Stimulated activated CD8-positive, alpha-beta memory T cell treated with anti-CD3 and anti-CD28 coated beads, Interleukin-12 subunit alpha, Interleukin-12 subunit beta, amount 100 ng/mL, for 1 hour (primary cell): ENCODE results near the gene ARHGAP15.

Source experiments
- DNase-seq: peaks from one replicate; pipeline ENCODE4 v3.0.0-alpha.2; 2020; ENCODE audit warnings: low read depth

ARHGAP15 gene

DNA sequence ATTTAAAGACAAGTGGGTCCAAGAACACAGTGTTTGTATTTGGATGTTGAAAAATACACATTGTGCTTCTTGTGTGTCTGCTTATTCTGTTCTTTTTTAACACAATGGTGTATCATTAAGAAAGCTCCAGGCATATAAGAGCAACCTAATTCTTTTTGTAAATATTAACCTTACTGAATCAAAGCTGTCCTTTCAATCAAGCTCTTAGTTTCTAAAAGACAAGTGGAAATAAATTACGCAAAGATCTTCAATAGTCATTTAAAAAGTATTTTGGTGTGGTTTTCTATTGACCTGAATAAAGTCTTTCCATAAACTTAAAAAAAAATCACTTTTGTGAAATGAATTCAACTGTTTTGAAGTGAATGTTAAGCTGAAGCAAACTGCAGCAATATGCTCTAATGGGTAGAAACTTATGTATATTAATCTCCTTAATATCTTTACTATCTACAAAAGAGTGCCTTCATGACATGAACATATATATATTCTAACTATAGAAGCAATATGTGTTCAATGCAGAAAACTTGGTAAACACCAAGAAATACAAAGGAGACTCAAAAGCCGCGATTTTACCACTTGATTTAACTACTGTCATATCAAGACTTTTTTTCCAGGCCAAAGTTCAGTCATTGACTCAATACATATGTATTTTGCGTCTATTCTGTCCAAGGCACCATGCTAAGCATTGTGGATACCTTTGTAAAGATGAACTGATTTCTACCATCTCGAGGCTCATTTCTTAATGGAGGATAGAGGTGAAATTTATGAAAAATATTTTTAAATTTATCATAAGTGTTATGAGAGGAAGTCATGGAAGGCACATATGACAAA lies 97.7 kb downstream of the ARHGAP15 start:
- no peak for DNase-seq

GRCh38 chr2:143229411-143229810 lies 100.2 kb downstream of the ARHGAP15 start:
- no peak for DNase-seq

GRCh38 chr2:143229952-143230351 lies 100.7 kb downstream of the ARHGAP15 start:
- no peak for DNase-seq

DNA sequence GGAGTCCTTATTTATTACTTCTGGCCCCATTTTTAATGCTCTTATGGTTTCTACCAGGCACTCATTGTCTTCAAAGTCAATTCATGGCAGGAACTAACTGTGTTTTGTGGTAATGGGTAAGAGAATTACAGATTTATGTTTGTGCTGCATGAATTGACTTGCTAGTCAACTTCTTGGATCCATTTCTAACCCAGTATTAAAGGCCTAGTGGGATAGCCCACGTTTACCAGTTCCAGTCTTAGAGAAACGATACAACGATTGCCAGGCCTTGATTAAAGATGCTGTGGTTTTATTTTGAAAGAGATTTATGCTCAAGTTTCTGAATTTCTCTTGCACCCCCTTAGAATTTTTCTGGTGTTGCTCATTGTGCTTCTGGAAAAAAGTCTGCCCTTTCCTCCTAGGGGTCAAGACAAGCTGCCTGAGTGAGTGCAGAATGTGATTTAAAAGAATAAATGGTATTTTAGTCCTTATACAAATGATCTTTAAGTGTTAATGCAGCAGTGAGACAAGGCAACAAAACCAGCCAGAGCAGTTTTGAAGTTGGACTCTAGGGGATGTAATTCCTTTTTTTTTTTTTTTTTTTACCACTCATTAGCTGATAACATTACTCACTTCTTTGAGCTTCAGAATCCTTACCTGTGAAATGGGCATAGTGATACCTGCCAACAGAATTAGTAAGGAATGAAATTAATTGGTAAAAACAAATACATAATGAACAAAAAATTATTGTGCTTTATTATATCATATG lies 101.5 kb downstream of the ARHGAP15 start:
- no peak for DNase-seq

DNA sequence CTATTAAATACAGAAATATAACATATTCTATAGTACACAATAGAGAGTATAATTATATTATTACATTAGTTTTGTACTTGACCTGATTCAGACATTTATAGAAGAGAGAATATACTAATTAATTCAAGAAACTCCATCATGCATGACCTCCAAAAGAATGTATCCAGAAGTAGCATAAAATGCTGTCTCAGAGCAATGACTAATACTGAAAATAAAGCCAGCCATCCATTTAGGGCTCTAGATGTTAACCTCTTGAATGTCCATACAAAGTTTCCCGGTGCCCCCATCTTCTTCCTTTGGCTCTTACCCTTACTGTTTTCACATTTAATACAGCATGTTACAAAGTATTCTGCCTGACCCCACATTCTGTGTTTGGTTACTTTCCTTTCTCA lies 102.0 kb downstream of the ARHGAP15 start:
- no peak for DNase-seq

- DNase-seq, result no peak
These were observed 108.0 kb downstream of the ARHGAP15 start for GRCh38 chr2:143237146-143237777.

DNA sequence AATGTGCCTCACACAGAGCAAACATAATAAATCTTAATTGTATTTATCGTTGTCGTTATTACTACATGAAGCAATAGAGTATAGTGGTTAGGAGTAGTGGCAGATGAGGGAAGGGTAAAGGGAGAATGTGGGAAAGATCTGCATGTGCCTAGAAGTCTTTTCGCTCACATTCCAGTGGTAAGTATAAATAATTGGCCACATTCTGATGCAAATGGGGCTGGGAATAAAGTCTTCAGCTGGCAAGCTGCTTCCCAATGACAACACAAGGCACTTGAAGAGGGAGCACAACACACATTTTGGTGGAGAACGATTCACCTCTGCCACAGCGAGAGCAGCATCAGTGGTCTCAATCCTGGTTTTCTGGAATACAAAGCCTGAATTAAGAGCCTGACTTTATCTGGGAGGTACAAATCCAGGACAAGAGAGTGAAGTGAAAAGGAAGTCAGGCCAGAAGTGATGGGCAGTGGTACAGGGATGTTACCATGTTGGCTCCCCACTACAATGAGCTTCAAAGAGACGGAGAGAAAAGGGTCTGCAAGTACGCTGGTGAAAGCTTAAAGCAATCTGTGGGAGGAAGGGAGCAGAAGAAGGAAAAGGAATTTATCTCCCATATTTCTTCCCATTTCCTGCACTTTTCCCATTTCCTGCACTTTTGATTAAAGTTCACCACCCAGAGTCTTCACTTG lies 112.3 kb downstream of the ARHGAP15 start:
- DNase-seq, result no peak

DNA sequence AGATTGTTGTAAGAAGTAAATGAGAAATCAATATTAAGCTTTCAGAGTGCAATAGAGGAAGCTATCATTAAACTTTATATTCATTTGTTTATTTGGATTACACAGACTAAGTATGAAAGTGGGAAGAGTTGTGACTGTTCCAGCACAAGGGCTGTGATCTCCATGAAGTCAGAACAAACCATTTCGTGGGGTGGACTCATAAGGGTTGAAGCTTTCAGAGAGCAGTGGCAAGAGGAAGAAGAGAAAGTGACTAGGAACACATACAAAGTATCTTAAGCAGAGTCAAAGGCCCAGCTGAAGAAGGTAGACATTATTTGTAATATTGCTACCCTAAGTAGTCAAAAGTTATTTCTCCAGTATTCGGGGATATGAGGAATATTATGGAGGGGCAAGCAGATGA lies 117.0 kb downstream of the ARHGAP15 start:
- DNase-seq, result no peak

- peak; percentile 15 for DNase-seq
These were observed 117.9 kb downstream of the ARHGAP15 start for GRCh38 chr2:143246815-143247744.

GRCh38 chr2:143248631-143249030 lies 119.4 kb downstream of the ARHGAP15 start:
- no peak for DNase-seq

GRCh38 chr2:143251681-143252080 lies 122.5 kb downstream of the ARHGAP15 start:
- DNase-seq, result no peak

GRCh38 chr2:143252138-143252907 lies 123.1 kb downstream of the ARHGAP15 start:
- no peak for DNase-seq

- no peak for DNase-seq
These were observed 124.9 kb downstream of the ARHGAP15 start for GRCh38 chr2:143254110-143254509.

- DNase-seq, result no peak
These were observed 125.9 kb downstream of the ARHGAP15 start for GRCh38 chr2:143255086-143255485.

DNA sequence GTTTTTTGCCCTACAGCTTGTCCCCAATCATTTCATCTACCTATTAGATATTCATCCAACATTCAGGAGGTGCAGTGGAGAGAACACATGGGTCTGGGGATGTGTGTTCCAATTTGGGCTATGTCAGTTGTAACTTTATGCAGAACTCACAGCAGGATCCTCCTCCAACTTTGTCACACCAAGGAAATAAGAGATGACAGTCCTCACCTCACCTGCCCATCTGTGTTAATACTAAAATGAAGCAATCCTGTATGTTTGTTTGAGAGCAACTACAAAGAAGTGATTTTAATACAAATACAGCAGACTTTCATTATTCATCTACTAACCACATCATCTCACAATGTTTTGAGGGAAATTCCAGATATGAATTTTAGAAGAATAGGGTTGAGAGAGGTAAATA lies 126.7 kb downstream of the ARHGAP15 start:
- DNase-seq, result no peak

GRCh38 chr2:143258126-143258892 lies 129.1 kb downstream of the ARHGAP15 start:
- DNase-seq, result no peak

DNA sequence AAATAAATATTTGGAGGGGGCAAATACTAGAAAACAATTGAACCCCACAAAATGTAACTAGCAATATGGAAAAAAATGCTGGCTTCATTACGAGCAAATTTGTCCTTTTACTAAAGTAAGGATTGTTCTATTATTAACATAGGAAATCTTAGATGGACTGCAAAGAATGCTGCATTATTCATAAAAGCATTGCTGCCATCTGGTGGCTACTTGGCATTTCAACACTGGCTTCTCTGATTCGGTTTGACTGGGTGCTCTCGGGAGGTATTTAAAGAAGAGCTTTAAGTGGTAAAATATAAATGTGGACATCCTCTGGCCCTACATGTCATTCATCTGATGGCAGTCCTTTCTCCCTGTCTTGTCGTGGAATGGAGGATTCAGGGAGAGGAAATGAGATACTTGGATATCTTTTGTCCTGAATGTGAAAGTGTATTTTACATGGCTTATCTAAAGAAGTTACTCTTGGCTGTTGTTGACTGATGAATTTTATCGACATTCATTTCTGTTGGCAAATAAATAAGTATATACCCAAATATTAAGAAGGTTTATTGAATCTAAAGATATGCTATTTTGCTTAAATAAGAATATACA lies 130.2 kb downstream of the ARHGAP15 start:
- DNase-seq, result peak; percentile 58

DNA sequence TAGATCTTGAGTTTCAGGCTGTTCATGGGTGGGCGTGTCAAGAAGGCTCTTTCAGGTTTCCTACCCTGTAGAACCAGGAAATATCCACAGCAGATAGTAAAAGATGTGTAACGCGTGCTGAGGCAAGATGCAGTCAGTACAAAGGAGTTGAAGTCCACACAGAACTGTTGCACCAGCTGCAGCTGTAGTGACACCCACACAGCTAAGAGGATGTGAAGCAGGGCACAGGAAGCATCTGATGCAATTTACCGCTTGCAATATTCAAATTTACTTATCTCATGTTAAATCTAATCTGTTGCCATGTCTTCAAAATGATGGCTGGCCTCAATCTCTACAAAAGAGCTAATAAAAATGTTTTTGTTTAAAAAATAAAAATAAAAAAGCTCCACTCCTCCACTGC lies 132.8 kb downstream of the ARHGAP15 start:
- DNase-seq, result no peak

- DNase-seq, result no peak
These were observed 133.2 kb downstream of the ARHGAP15 start for GRCh38 chr2:143262389-143262788.
